ENCODE data around the gene TAOK3. TPM values are rescaled to one million over a fixed set of nuclear protein-coding genes. Genes with fewer than 3 reads are reported as not detected.
A peak's percentile ranks its signal among the peaks of the same experiment; 100 is the strongest.

Gene TAOK3
- total RNA-seq, 1 donor from 2014 or later: 15.7 TPM

DNA sequence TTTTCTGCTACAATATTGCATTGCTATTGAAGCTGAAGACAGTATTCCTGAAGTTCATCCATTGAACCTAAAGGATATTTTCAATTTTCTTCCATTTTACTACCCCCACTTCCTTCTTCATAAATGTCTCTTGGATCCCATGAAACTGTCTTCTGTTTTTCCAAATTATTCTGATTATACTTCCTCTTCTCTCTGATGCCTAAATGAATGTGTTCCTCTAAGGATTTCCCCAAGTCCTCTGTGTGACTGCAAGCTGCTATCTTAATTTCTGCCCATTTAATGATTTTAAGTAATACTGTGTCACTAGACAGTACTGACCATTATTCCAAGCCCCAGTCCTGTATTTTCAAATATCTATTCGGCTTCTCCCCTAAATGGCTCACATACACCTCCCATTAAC, 102.9 kb downstream of the TAOK3 start:
- H3K4me3 Mint-ChIP-seq (ENCODE audit: unreplicated experiment): no peak overlapping the region
- TF ChIP-seq, protein P1, sequence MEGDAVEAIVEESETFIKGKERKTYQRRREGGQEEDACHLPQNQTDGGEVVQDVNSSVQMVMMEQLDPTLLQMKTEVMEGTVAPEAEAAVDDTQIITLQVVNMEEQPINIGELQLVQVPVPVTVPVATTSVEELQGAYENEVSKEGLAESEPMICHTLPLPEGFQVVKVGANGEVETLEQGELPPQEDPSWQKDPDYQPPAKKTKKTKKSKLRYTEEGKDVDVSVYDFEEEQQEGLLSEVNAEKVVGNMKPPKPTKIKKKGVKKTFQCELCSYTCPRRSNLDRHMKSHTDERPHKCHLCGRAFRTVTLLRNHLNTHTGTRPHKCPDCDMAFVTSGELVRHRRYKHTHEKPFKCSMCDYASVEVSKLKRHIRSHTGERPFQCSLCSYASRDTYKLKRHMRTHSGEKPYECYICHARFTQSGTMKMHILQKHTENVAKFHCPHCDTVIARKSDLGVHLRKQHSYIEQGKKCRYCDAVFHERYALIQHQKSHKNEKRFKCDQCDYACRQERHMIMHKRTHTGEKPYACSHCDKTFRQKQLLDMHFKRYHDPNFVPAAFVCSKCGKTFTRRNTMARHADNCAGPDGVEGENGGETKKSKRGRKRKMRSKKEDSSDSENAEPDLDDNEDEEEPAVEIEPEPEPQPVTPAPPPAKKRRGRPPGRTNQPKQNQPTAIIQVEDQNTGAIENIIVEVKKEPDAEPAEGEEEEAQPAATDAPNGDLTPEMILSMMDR (IDR thresholded peaks at IDR 0.05; ENCODE audit: insufficient read depth, low read depth, low read length): no peak
- no peak for TF ChIP-seq EZH2 (IDR thresholded peaks at IDR 0.05; ENCODE audit: insufficient read depth, low read length)
- FAIRE-seq (no peak), DNase-seq (ENCODE audit: low read depth) (no peak)
- no peaks in the 10 kb centered on the region for H3K4me1 Mint-ChIP-seq (ENCODE audit: low read depth, unreplicated experiment)
- no peak overlapping the region for H3K27ac Mint-ChIP-seq (ENCODE audit: unreplicated experiment)
- H3K27me3 ChIP-seq (ENCODE audit: insufficient read depth, low read length): no peaks in the 10 kb centered on the region
- no peaks in the 10 kb centered on the region for H3K9me3 ChIP-seq (ENCODE audit: insufficient read depth, low read depth, low read length)
- no peaks in the 10 kb centered on the region for H3K27me3 Mint-ChIP-seq (ENCODE audit: low read depth, unreplicated experiment)
- H3K9ac ChIP-seq (ENCODE audit: low read length): no peak overlapping the region
- H3K9me3 Mint-ChIP-seq (ENCODE audit: unreplicated experiment): no peaks in the 10 kb centered on the region
- H3K79me2 ChIP-seq (ENCODE audit: insufficient read depth, low read length): no peaks in the 10 kb centered on the region
- H3K27ac ChIP-seq (ENCODE audit: low read depth, low read length): no peak overlapping the region
- no peak overlapping the region for H3K4me3 ChIP-seq (ENCODE audit: insufficient read depth, low read depth, low read length)
- no peak overlapping the region for H3K4me2 ChIP-seq (ENCODE audit: low read length)
- no peaks in the 10 kb centered on the region for H3K36me3 ChIP-seq (ENCODE audit: insufficient read depth, low read length)
- H4K20me1 ChIP-seq (ENCODE audit: insufficient read depth, low read length): no peaks in the 10 kb centered on the region
- H3K36me3 Mint-ChIP-seq (ENCODE audit: low read depth, unreplicated experiment): no peaks in the 10 kb centered on the region
- H2AFZ ChIP-seq (ENCODE audit: low read depth, low read length): no peak overlapping the region
- no peaks in the 10 kb centered on the region for H3K4me1 ChIP-seq (ENCODE audit: insufficient read depth, low read length)

GRCh38 chr12:118259079-118259478, 113.6 kb downstream of the TAOK3 start:
- no peak for FAIRE-seq
- Histone ChIP-seq H3K27ac (ENCODE audit: low read depth, low read length) (no peak overlapping the region), H4K20me1 (ENCODE audit: insufficient read depth, low read length) (peaks cover 4% of the 10 kb centered on the region), H3K4me2 (ENCODE audit: low read length) (no peak overlapping the region), H3K36me3 (ENCODE audit: insufficient read depth, low read length) (no peaks in the 10 kb centered on the region), H3K9ac (ENCODE audit: low read length) (no peak overlapping the region), H3K4me3 (ENCODE audit: insufficient read depth, low read depth, low read length) (no peak overlapping the region), H3K79me2 (ENCODE audit: insufficient read depth, low read length) (no peaks in the 10 kb centered on the region), H3K27me3 (ENCODE audit: insufficient read depth, low read length) (no peaks in the 10 kb centered on the region), H3K4me1 (ENCODE audit: insufficient read depth, low read length) (no peaks in the 10 kb centered on the region), H3K9me3 (ENCODE audit: insufficient read depth, low read depth, low read length) (no peaks in the 10 kb centered on the region), H2AFZ (ENCODE audit: low read depth, low read length) (no peak overlapping the region)
- peak; percentile 22 for DNase-seq (ENCODE audit: low read depth)
- Mint-ChIP-seq H3K27ac (ENCODE audit: unreplicated experiment) (no peak overlapping the region), H3K4me3 (ENCODE audit: unreplicated experiment) (no peak overlapping the region), H3K36me3 (ENCODE audit: low read depth, unreplicated experiment) (peaks cover 3% of the 10 kb centered on the region), H3K9me3 (ENCODE audit: unreplicated experiment) (no peaks in the 10 kb centered on the region), H3K4me1 (ENCODE audit: low read depth, unreplicated experiment) (no peaks in the 10 kb centered on the region), H3K27me3 (ENCODE audit: low read depth, unreplicated experiment) (no peaks in the 10 kb centered on the region)
- no peak for TF ChIP-seq EZH2 (IDR thresholded peaks at IDR 0.05; ENCODE audit: insufficient read depth, low read length)
- TF ChIP-seq, protein P1 (IDR thresholded peaks at IDR 0.05; ENCODE audit: insufficient read depth, low read depth, low read length): no peak

- H4K20me1 ChIP-seq (ENCODE audit: insufficient read depth, low read length): peaks cover 4% of the 10 kb centered on the region
- H3K36me3 Mint-ChIP-seq (ENCODE audit: low read depth, unreplicated experiment): peaks cover under 1% of the 10 kb centered on the region
- no peaks in the 10 kb centered on the region for H3K27me3 Mint-ChIP-seq (ENCODE audit: low read depth, unreplicated experiment)
- no peak overlapping the region for H3K4me3 Mint-ChIP-seq (ENCODE audit: unreplicated experiment)
- H3K27ac Mint-ChIP-seq (ENCODE audit: unreplicated experiment): no peak overlapping the region
- H3K9ac ChIP-seq (ENCODE audit: low read length): no peak overlapping the region
- no peak for FAIRE-seq
- TF ChIP-seq EZH2 (IDR thresholded peaks at IDR 0.05; ENCODE audit: insufficient read depth, low read length): no peak
- TF ChIP-seq, protein P1 (IDR thresholded peaks at IDR 0.05; ENCODE audit: insufficient read depth, low read depth, low read length): no peak
- H3K4me1 ChIP-seq (ENCODE audit: insufficient read depth, low read length): no peaks in the 10 kb centered on the region
- no peak overlapping the region for H3K4me3 ChIP-seq (ENCODE audit: insufficient read depth, low read depth, low read length)
- no peak for DNase-seq (ENCODE audit: low read depth)
- no peaks in the 10 kb centered on the region for H3K79me2 ChIP-seq (ENCODE audit: insufficient read depth, low read length)
- H3K4me1 Mint-ChIP-seq (ENCODE audit: low read depth, unreplicated experiment): no peaks in the 10 kb centered on the region
- no peaks in the 10 kb centered on the region for H3K9me3 Mint-ChIP-seq (ENCODE audit: unreplicated experiment)
- H3K27me3 ChIP-seq (ENCODE audit: insufficient read depth, low read length): no peaks in the 10 kb centered on the region
- no peaks in the 10 kb centered on the region for H3K36me3 ChIP-seq (ENCODE audit: insufficient read depth, low read length)
- H3K4me2 ChIP-seq (ENCODE audit: low read length): no peak overlapping the region
- no peak overlapping the region for H3K27ac ChIP-seq (ENCODE audit: low read depth, low read length)
- no peak overlapping the region for H2AFZ ChIP-seq (ENCODE audit: low read depth, low read length)
- no peaks in the 10 kb centered on the region for H3K9me3 ChIP-seq (ENCODE audit: insufficient read depth, low read depth, low read length)
Measured at GRCh38 chr12:118256352-118256751, 116.4 kb downstream of the TAOK3 start.

Measured in astrocyte (in vitro differentiated cells and primary cell).